Skeletal muscle cell (primary cell): ENCODE data around the gene ADI1.
A peak's percentile ranks its signal among the peaks of the same experiment; 100 is the strongest.
"Not testable (repeated sequence)": the region's sequence is repeated elsewhere in the genome, so short reads cannot be mapped to it uniquely, and the experiment has no call there.

Experiments used
- DNase-seq: peaks from one replicate; pipeline ENCODE4 v3.0.0-alpha.2; 2010; ENCODE audit warnings: low read depth
- H3K4me3 ChIP-seq: 2 replicates; pipeline ENCODE4 v1.5.1; 2011; ENCODE audit warnings: low read depth, mild to moderate bottlenecking, control low read depth, low read length, moderate library complexity

Gene ADI1

GRCh38 chr2:3498783-3499394 lies 20.4 kb downstream of the ADI1 start:
- DNase-seq: no peak
- no peak overlapping the region for H3K4me3 ChIP-seq

- DNase-seq, H3K4me3 ChIP-seq: not testable (repeated sequence)
These were observed 22.6 kb downstream of the ADI1 start for GRCh38 chr2:3496708-3497080.

GRCh38 chr2:3494984-3495666 lies 24.2 kb downstream of the ADI1 start:
- no peak for DNase-seq
- no peak overlapping the region for H3K4me3 ChIP-seq

GRCh38 chr2:3493615-3494007 lies 25.7 kb downstream of the ADI1 start:
- peak overlapping the region; percentile 5 for H3K4me3 ChIP-seq
- peak; percentile 52 for DNase-seq

- peak; percentile 93 for DNase-seq
These were observed 26.2 kb downstream of the ADI1 start for GRCh38 chr2:3492951-3493614.

GRCh38 chr2:3492475-3492787 lies 26.9 kb downstream of the ADI1 start:
- H3K4me3 ChIP-seq, DNase-seq: not testable (repeated sequence)

More at GRCh38 chr2:3492951-3493614, 26.2 kb downstream of the ADI1 start:
- H3K4me3 ChIP-seq: peak overlapping the region; percentile 5

- H3K4me3 ChIP-seq: no peak overlapping the region
- DNase-seq: no peak
These were observed 27.4 kb downstream of the ADI1 start for GRCh38 chr2:3491716-3492474.

GRCh38 chr2:3491306-3491705 lies 28.0 kb downstream of the ADI1 start:
- DNase-seq: no peak

GRCh38 chr2:3490191-3491170 lies 28.9 kb downstream of the ADI1 start:
- DNase-seq: no peak
- H3K4me3 ChIP-seq: no peak overlapping the region

More at GRCh38 chr2:3491306-3491705, 28.0 kb downstream of the ADI1 start:
- no peak overlapping the region for H3K4me3 ChIP-seq

- H3K4me3 ChIP-seq: no peak overlapping the region
- no peak for DNase-seq
These were observed 29.6 kb downstream of the ADI1 start for GRCh38 chr2:3489764-3490115.

GRCh38 chr2:3488855-3489763 lies 30.2 kb downstream of the ADI1 start:
- H3K4me3 ChIP-seq: no peak overlapping the region
- no peak for DNase-seq

- no peak for DNase-seq
- H3K4me3 ChIP-seq: no peak overlapping the region
These were observed 31.2 kb downstream of the ADI1 start for GRCh38 chr2:3488061-3488531.

- DNase-seq: no peak
- H3K4me3 ChIP-seq: no peak overlapping the region
These were observed 31.9 kb downstream of the ADI1 start for GRCh38 chr2:3487432-3487831.

- DNase-seq: no peak
- no peak overlapping the region for H3K4me3 ChIP-seq
These were observed 32.3 kb downstream of the ADI1 start for GRCh38 chr2:3487028-3487425.

GRCh38 chr2:3486047-3487027 lies 33.0 kb downstream of the ADI1 start:
- H3K4me3 ChIP-seq: no peak overlapping the region
- DNase-seq: no peak

- H3K4me3 ChIP-seq: no peak overlapping the region
- DNase-seq: no peak
These were observed 34.2 kb downstream of the ADI1 start for GRCh38 chr2:3485166-3485565.
